ENCODE measurements around the gene SSH2. TPM values are rescaled to one million over a fixed set of nuclear protein-coding genes. Genes with fewer than 3 reads are reported as not detected.

SSH2 gene
- total and polyA plus RNA-seq, 2 of the 13 experiments (the other 11 are each of a cell fraction or from before 2014, with no cell fraction given) = 6.0 to 6.4 TPM

DNA sequence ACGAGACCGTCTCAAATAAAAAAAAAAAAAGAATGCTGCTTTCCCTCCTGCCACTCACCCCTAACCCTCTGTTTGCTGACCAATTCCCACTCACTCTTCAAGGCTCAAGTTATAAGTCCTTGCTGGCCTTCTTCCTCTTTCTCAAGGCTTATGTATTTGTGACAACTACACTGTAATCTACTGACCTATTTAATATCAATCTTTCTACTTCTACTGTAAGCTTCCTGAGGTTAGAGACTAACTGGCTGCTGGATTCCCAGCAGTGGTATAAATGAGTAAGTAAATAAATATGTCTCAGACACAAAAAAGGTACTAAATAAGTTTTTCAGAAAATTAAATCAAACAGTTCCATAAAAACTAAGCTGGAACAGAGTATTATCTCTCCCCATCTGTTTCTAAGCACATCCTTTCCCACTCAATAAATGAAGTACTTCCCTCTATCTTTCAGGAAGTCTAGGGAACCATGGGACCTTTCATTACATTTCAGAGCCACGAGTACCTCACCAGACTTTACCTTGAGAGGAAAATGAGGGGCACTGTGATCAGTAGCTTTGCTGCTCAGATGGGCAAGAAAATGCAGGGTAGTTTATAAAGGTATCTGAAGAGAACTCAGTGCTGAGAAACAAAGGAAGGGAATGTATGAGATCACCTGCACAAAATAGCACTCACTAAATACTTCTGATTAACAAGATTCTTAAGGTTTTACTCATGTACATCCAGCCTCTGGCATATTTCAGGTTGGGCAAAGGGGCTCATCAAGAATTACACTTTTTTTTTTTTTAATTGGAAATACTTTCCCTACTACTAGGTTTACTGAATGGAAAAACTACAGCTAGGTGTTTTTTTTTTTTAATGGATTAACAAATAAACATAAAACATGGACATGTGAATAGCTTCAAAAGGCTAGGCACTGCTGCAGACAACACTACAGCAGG lies 10.8 kb downstream of the SSH2 start:
- DNase-seq (ENCODE audit: low spot score) (no peak), FAIRE-seq (no peak), ATAC-seq (no peak)
- in situ Hi-C loops (cut with HindIII; ENCODE audit: extremely low pct_ligation_motif_present, low pct_unique_long_range_greater_than_20kb) = no loop called here
- CTCF ChIA-PET (ENCODE audit: low intra/inter-chr PET ratio, low total read pairs) = no interaction called here
- 81% methylated on average over 3 of the region's 3 CpGs for WGBS (ENCODE audit: low lambda C conversion rate)
- H3K4me1 ChIP-seq (ENCODE audit: insufficient read depth, low read length) = no peaks in the 10 kb centered on the region
- no TSS peak for BruUV-seq (replicated peaks)
- no peaks in the 10 kb centered on the region for H3K9me3 ChIP-seq (ENCODE audit: low read length)
- POLR2A ChIA-PET = no interaction called here
- H3K27me3 ChIP-seq (ENCODE audit: control insufficient read depth in 1 of 2, insufficient read depth in 2 of 2, low read length in 2 of 2) = no peaks in the 10 kb centered on the region
- no peak overlapping the region for H3K9ac ChIP-seq (ENCODE audit: insufficient read depth, low read depth, low read length)
- no peaks in the 10 kb centered on the region for H3K36me3 ChIP-seq (replicated peaks in 1 of 2; ENCODE audit: control insufficient read depth in 1 of 2, insufficient read depth in 2 of 2, low read length in 2 of 2)
- TF ChIP-seq POLR2AphosphoS5 (IDR thresholded peaks at IDR 0.05; ENCODE audit: low read depth, low read length) (no peak), ATM (IDR thresholded peaks at IDR 0.05; ENCODE audit: borderline replicate concordance) (no peak), AHR (CRISPR knock-in tag; IDR thresholded peaks at IDR 0.05) (no peak), ZNF451 (CRISPR knock-in tag; IDR thresholded peaks at IDR 0.05) (no peak), MIER2 (CRISPR knock-in tag; IDR thresholded peaks at IDR 0.05) (no peak), ZNF296 (CRISPR knock-in tag; conservative IDR thresholded peaks at IDR 0.05) (no peak), KDM5A (IDR thresholded peaks at IDR 0.05; ENCODE audit: borderline replicate concordance, low read length) (no peak)
- TF ChIP-seq, protein P1, sequence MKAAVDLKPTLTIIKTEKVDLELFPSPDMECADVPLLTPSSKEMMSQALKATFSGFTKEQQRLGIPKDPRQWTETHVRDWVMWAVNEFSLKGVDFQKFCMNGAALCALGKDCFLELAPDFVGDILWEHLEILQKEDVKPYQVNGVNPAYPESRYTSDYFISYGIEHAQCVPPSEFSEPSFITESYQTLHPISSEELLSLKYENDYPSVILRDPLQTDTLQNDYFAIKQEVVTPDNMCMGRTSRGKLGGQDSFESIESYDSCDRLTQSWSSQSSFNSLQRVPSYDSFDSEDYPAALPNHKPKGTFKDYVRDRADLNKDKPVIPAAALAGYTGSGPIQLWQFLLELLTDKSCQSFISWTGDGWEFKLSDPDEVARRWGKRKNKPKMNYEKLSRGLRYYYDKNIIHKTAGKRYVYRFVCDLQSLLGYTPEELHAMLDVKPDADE (CRISPR knock-in tag; IDR thresholded peaks at IDR 0.05) = no peak
- TF ChIP-seq, protein P2, sequence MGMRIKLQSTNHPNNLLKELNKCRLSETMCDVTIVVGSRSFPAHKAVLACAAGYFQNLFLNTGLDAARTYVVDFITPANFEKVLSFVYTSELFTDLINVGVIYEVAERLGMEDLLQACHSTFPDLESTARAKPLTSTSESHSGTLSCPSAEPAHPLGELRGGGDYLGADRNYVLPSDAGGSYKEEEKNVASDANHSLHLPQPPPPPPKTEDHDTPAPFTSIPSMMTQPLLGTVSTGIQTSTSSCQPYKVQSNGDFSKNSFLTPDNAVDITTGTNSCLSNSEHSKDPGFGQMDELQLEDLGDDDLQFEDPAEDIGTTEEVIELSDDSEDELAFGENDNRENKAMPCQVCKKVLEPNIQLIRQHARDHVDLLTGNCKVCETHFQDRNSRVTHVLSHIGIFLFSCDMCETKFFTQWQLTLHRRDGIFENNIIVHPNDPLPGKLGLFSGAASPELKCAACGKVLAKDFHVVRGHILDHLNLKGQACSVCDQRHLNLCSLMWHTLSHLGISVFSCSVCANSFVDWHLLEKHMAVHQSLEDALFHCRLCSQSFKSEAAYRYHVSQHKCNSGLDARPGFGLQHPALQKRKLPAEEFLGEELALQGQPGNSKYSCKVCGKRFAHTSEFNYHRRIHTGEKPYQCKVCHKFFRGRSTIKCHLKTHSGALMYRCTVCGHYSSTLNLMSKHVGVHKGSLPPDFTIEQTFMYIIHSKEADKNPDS (CRISPR knock-in tag; IDR thresholded peaks at IDR 0.05) = no peak
- TF ChIP-seq, protein P3, sequence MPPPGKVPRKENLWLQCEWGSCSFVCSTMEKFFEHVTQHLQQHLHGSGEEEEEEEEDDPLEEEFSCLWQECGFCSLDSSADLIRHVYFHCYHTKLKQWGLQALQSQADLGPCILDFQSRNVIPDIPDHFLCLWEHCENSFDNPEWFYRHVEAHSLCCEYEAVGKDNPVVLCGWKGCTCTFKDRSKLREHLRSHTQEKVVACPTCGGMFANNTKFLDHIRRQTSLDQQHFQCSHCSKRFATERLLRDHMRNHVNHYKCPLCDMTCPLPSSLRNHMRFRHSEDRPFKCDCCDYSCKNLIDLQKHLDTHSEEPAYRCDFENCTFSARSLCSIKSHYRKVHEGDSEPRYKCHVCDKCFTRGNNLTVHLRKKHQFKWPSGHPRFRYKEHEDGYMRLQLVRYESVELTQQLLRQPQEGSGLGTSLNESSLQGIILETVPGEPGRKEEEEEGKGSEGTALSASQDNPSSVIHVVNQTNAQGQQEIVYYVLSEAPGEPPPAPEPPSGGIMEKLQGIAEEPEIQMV (CRISPR knock-in tag; IDR thresholded peaks at IDR 0.05; ENCODE audit: low read depth) = no peak
- TF ChIP-seq, protein P4, sequence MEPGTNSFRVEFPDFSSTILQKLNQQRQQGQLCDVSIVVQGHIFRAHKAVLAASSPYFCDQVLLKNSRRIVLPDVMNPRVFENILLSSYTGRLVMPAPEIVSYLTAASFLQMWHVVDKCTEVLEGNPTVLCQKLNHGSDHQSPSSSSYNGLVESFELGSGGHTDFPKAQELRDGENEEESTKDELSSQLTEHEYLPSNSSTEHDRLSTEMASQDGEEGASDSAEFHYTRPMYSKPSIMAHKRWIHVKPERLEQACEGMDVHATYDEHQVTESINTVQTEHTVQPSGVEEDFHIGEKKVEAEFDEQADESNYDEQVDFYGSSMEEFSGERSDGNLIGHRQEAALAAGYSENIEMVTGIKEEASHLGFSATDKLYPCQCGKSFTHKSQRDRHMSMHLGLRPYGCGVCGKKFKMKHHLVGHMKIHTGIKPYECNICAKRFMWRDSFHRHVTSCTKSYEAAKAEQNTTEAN (CRISPR knock-in tag; conservative IDR thresholded peaks at IDR 0.05) = no peak
- no peak overlapping the region for H3K4me3 ChIP-seq (replicated peaks in 1 of 3; ENCODE audit: insufficient read depth in 1 of 3, low read depth in 2 of 3, low read length in 3 of 3)
- intact Hi-C loops (cut with micrococcal nuclease; ENCODE audit: unreplicated experiment) = no loop called here
- H3K4me2 ChIP-seq (ENCODE audit: low read depth, low read length) = no peak overlapping the region
- no peak overlapping the region for H3K27ac ChIP-seq (ENCODE audit: extremely low read length, insufficient read depth, low read length)
- H2AFZ ChIP-seq (ENCODE audit: low read length) = no peak overlapping the region
- no peaks in the 10 kb centered on the region for H4K20me1 ChIP-seq (ENCODE audit: insufficient read depth, low read length)
- H3K79me2 ChIP-seq (ENCODE audit: insufficient read depth, low read length) = peaks cover 7% of the 10 kb centered on the region

Data from HepG2 (cell line).